ENCODE data around the gene GAS2L1. TPM values are rescaled to one million over a fixed set of nuclear protein-coding genes. Genes with fewer than 3 reads are reported as not detected.

The GAS2L1 gene
- total RNA-seq, 1 experiment from 2014 or later: 29.4 TPM

DNA sequence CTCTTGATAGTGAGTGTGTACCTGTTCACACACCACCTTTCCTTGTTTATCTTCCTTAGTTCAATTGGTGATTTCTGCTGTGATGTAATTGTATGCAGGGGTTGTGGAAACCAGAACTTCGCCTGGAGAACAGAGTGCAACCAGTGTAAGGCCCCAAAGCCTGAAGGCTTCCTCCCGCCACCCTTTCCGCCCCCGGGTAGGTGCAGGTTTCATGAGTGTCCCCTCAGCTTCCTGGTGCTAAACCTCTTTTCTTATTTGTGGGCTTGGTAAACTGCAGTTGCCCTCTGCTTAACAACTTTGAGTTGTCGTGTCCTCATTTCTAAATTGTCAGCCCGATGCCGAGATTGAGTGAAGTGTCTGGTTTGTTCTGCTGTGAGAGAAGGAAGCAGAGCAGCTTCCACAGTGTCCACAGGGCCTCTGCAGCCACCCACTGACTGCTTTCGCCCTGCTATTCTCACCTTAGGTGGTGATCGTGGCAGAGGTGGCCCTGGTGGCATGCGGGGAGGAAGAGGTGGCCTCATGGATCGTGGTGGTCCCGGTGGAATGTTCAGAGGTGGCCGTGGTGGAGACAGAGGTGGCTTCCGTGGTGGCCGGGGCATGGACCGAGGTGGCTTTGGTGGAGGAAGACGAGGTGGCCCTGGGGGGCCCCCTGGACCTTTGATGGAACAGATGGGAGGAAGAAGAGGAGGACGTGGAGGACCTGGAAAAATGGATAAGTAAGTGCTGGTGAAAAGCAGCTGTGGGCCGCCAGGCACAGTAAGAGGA lies 7.1 kb upstream of the GAS2L1 start:
- ChIA-PET POLR2A (no interaction called here), CTCF (no interaction called here), RAD21 (ENCODE audit: low non-redundant PET in 1 of 2, low total read pairs in 2 of 2, uncharacterized antibody in 2 of 2, unreplicated experiment in 2 of 2) (no interaction called here)
- DNase-seq (ENCODE audit: low read depth, low spot score): no peak
- H2AFZ ChIP-seq (ENCODE audit: low read depth, low read length, poor library complexity, severe bottlenecking): no peak overlapping the region
- peaks cover 17% of the 10 kb centered on the region for H3K79me2 ChIP-seq (ENCODE audit: insufficient read depth, low read length)
- no peak overlapping the region for H3K9ac ChIP-seq (ENCODE audit: low read length)
- no peaks in the 10 kb centered on the region for H3K27me3 ChIP-seq (ENCODE audit: insufficient read depth, low read length)
- H3K36me3 ChIP-seq (ENCODE audit: control insufficient read depth in 1 of 2, insufficient read depth in 2 of 2, low read length in 2 of 2): peaks cover 46 to 52% of the 10 kb centered on the region in 2 experiments
- no peak overlapping the region for H3K27ac ChIP-seq (ENCODE audit: low read depth, low read length)
- H3K9me3 ChIP-seq (ENCODE audit: control insufficient read depth in 1 of 2, insufficient read depth in 1 of 2, low read depth in 1 of 2, low read length in 2 of 2): no peaks in the 10 kb centered on the region
- no peak overlapping the region for H3K4me2 ChIP-seq (ENCODE audit: low read length)
- H3K4me3 ChIP-seq (replicated peaks in 1 of 2; ENCODE audit: low read depth in 1 of 2, low read length in 2 of 2): no peak overlapping the region
- BruUV-seq (replicated peaks): no TSS peak
- H3K9me2 ChIP-seq (ENCODE audit: insufficient read depth): no peaks in the 10 kb centered on the region
- TF ChIP-seq, protein P1, sequence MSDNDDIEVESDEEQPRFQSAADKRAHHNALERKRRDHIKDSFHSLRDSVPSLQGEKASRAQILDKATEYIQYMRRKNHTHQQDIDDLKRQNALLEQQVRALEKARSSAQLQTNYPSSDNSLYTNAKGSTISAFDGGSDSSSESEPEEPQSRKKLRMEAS (IDR thresholded peaks at IDR 0.05): no peak
- TF ChIP-seq FOSL1 (IDR thresholded peaks at IDR 0.05; ENCODE audit: low read depth) (no peak), POLR2AphosphoS5 (IDR thresholded peaks at IDR 0.05; ENCODE audit: low read depth, low read length) (no peak), ELF1 (IDR thresholded peaks at IDR 0.05; ENCODE audit: borderline replicate concordance, low read depth) (no peak), CBX3 (IDR thresholded peaks at IDR 0.05; ENCODE audit: low read depth) (no peak), REST (IDR thresholded peaks at IDR 0.05; ENCODE audit: low read depth) (no peak), ZNF274 (IDR thresholded peaks at IDR 0.05; ENCODE audit: low read depth, low read length) (no peak), SP1 (IDR thresholded peaks at IDR 0.05; ENCODE audit: low read depth) (no peak), SRF (IDR thresholded peaks at IDR 0.05; ENCODE audit: low read depth) (no peak), CEBPB (IDR thresholded peaks at IDR 0.05; ENCODE audit: low read depth) (no peak), EZH2 (IDR thresholded peaks at IDR 0.05) (no peak), ZFX (IDR thresholded peaks at IDR 0.05) (no peak), RAD21 (IDR thresholded peaks at IDR 0.05; ENCODE audit: low read depth) (no peak), JUND (IDR thresholded peaks at IDR 0.05) (no peak), EGR1 (IDR thresholded peaks at IDR 0.05; ENCODE audit: low read depth) (no peak), YY1 (IDR thresholded peaks at IDR 0.05; ENCODE audit: extremely low read depth, insufficient replicate concordance, low read depth, low read length) (no peak), POLR2A (IDR thresholded peaks at IDR 0.05; ENCODE audit: borderline replicate concordance, extremely low read depth, insufficient read depth, insufficient read length) (no peak), TCF7L2 (IDR thresholded peaks at IDR 0.05; ENCODE audit: borderline replicate concordance, extremely low read depth, insufficient read depth, insufficient read length) (no peak)
- TF ChIP-seq, protein P2, sequence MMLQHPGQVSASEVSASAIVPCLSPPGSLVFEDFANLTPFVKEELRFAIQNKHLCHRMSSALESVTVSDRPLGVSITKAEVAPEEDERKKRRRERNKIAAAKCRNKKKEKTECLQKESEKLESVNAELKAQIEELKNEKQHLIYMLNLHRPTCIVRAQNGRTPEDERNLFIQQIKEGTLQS (IDR thresholded peaks at IDR 0.05): no peak
- no peak for ATAC-seq
- intact Hi-C loops (cut with micrococcal nuclease): no loop called here
- H4K20me1 ChIP-seq (ENCODE audit: insufficient read depth): peaks cover 15% of the 10 kb centered on the region; the same call in 1 of the 2 replicates
- peaks cover 7 to 12% of the 10 kb centered on the region in 2 experiments; a peak in 3 of 4 replicates for H3K4me1 ChIP-seq (ENCODE audit: control insufficient read depth in 1 of 2, insufficient read depth in 2 of 2, low read length in 2 of 2)
